ENCODE data around the gene NLGN2. TPM values are rescaled to one million over a fixed set of nuclear protein-coding genes. Genes with fewer than 3 reads are reported as not detected.
A peak's percentile ranks its signal among the peaks of the same experiment; 100 is the strongest.
"Not testable (repeated sequence)": the region's sequence is repeated elsewhere in the genome, so short reads cannot be mapped to it uniquely, and the experiment has no call there.

The NLGN2 gene
- 8.9 and 12.4 TPM in 2 replicates for polyA plus RNA-seq (2011; rRNA removed)
- 8.6 and 11.3 TPM in 2 replicates for polyA minus RNA-seq (2011; rRNA and poly(A)+ RNA removed)

DNA sequence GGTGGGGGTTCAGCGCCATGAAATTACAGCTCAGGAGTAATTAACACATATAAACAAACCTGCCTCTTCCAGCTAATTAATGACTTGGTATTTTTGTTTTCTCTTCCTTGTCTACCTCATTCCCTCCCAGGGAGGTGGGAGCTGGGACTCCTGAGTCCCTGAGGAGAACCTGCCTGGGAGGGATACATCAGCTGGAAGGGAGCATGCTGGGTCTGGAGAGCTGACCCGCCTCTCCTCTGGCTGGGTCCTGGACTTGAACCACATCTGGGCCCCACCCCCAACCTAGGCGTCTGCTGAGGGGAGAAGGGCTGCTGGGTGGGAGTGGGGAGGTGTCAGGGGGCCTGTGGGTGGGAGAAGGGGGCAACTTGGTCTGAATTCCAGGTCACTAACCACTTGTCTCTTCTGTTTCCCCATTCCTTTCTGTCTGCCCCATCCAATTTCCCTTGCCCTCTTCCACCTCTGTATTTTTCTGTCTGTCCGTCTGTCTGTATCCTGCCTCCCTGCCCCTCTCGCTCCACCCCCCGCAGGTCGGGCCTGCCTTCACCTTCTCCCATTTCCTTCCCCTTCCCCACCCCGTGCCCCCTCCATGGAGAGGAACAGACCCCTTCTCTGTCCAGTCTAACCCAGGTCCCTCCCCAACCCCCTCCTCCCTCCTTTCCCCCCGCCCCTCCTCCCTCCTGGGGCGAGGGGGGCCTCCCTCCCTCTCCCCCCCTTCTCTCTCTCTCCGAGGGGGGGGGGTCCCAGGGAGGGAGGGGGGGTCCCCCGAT lies at the start of gene NLGN2:
TSS of gene NLGN2 (plus strand) at position 361 of the 767 bp plus-strand sequence. CDS start 411 bp downstream, outside the sequence.
- DNase-seq (ENCODE audit: low read depth, low spot score), result no peak
- Histone ChIP-seq H3K27me3 (ENCODE audit: control insufficient read depth, insufficient read depth, low read length) (no peaks in the 10 kb centered on the region), H3K27ac (ENCODE audit: low read depth, low read length) (no peak within 1 kb of the TSS), H3K4me3 (ENCODE audit: low read depth, low read length) (peak within 1 kb of the TSS; percentile 86), H3K9me3 (ENCODE audit: control insufficient read depth, insufficient read depth, low read length) (no peaks in the 10 kb centered on the region; the same call in 1 of the 2 replicates)
- TF ChIP-seq, protein P1, sequence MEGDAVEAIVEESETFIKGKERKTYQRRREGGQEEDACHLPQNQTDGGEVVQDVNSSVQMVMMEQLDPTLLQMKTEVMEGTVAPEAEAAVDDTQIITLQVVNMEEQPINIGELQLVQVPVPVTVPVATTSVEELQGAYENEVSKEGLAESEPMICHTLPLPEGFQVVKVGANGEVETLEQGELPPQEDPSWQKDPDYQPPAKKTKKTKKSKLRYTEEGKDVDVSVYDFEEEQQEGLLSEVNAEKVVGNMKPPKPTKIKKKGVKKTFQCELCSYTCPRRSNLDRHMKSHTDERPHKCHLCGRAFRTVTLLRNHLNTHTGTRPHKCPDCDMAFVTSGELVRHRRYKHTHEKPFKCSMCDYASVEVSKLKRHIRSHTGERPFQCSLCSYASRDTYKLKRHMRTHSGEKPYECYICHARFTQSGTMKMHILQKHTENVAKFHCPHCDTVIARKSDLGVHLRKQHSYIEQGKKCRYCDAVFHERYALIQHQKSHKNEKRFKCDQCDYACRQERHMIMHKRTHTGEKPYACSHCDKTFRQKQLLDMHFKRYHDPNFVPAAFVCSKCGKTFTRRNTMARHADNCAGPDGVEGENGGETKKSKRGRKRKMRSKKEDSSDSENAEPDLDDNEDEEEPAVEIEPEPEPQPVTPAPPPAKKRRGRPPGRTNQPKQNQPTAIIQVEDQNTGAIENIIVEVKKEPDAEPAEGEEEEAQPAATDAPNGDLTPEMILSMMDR (IDR thresholded peaks at IDR 0.05; ENCODE audit: low read depth, low read length), result no peak
- ChIA-PET CTCF (interaction anchor here (1.7 kb wide), 1 partner anchor 153 kb away, joined by 7 read pairs; the partner anchor contains the start of gene SENP3), POLR2A (no interaction called here)

GRCh38 chr17:7361906-7362305 lies 45.7 kb upstream of the NLGN2 start:
- no peak overlapping the region for H3K27ac ChIP-seq (ENCODE audit: low read depth, low read length)
- ChIA-PET POLR2A (interaction anchor here (0.5 kb wide), 1 partner anchor 10 kb away, joined by 5 read pairs; no protein-coding TSS in a partner anchor), CTCF (interaction anchor here (0.8 to 1.2 kb wide), 2 partner anchors 75 to 199 kb away, joined by 3 to 10 read pairs; no protein-coding TSS in a partner anchor)
- H3K27me3 ChIP-seq (ENCODE audit: control insufficient read depth, insufficient read depth, low read length), result no peaks in the 10 kb centered on the region
- TF ChIP-seq, protein P1 (IDR thresholded peaks at IDR 0.05; ENCODE audit: low read depth, low read length), result no peak
- H3K9me3 ChIP-seq (ENCODE audit: control insufficient read depth, insufficient read depth, low read length), result no peaks in the 10 kb centered on the region
- DNase-seq (ENCODE audit: low read depth, low spot score), result no peak
- H3K4me3 ChIP-seq (ENCODE audit: low read depth, low read length), result no peak overlapping the region

DNA sequence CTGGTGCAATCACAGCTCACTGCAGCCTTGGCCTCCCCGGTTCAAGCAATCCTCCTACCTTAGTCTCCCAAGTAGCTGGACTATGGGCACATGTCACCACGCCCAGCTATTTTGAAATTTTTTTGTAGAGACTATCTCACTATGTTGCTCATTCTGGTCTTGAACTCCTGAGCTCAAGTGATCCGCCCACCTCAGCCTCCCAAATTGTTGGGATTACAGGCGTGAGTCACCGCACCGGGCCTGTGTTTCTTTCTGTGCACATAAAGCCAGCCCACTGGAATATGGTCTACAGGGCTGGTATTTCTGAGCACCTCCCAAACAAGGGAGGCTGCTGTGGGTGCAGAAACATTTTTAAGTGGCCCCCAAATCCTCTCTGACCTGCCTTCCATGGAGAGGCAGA lies 44.3 kb upstream of the NLGN2 start:
- TF ChIP-seq, protein P1 (IDR thresholded peaks at IDR 0.05; ENCODE audit: low read depth, low read length), result no peak
- ChIA-PET POLR2A (interaction anchor here (0.6 to 0.8 kb wide), 3 partner anchors 12 to 121 kb away, joined by 3 to 5 read pairs (median 4); no protein-coding TSS in a partner anchor), CTCF (interaction anchor here (0.5 kb wide), 1 partner anchor 22 kb away, joined by 5 read pairs; no protein-coding TSS in a partner anchor)
- Histone ChIP-seq H3K9me3 (ENCODE audit: control insufficient read depth, insufficient read depth, low read length) (no peaks in the 10 kb centered on the region), H3K27ac (ENCODE audit: low read depth, low read length) (no peak overlapping the region), H3K27me3 (ENCODE audit: control insufficient read depth, insufficient read depth, low read length) (peaks cover 2% of the 10 kb centered on the region), H3K4me3 (ENCODE audit: low read depth, low read length) (no peak overlapping the region)
- DNase-seq (ENCODE audit: low read depth, low spot score), result no peak

DNA sequence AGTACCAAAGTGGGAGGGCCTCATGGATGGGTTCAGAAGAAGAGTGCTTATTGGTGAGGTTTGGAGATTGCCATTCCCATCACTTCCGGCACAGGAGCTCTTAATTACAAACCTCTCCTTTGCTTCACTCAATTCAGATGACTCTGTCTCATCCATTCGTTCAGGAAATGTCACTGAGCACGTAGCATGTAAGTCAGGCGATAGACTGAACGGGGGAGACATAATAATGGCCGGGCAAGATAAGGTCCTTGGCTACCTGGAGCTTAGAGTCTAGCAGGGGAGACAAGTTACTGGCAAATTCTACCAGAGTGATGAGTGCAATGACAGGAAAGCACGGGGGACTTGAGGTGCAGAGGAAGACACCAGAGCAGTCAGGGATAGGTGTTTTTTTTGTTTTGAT lies 41.7 kb upstream of the NLGN2 start:
- CTCF ChIA-PET, result interaction anchor here (0.6 kb wide), 1 partner anchor 346 kb away, joined by 3 read pairs; no protein-coding TSS in a partner anchor
- H3K4me3 ChIP-seq (ENCODE audit: low read depth, low read length); H3K27ac ChIP-seq (ENCODE audit: low read depth, low read length); H3K9me3 ChIP-seq (ENCODE audit: control insufficient read depth, insufficient read depth, low read length); POLR2A ChIA-PET; DNase-seq (ENCODE audit: low read depth, low spot score): not testable (repeated sequence)
- H3K27me3 ChIP-seq (ENCODE audit: control insufficient read depth, insufficient read depth, low read length), result peaks cover 14% of the 10 kb centered on the region

GRCh38 chr17:7367083-7367482 lies 40.6 kb upstream of the NLGN2 start:
- Histone ChIP-seq H3K27ac (ENCODE audit: low read depth, low read length) (no peak overlapping the region), H3K9me3 (ENCODE audit: control insufficient read depth, insufficient read depth, low read length) (no peaks in the 10 kb centered on the region), H3K27me3 (ENCODE audit: control insufficient read depth, insufficient read depth, low read length) (peaks cover 14% of the 10 kb centered on the region), H3K4me3 (ENCODE audit: low read depth, low read length) (no peak overlapping the region)
- CTCF ChIA-PET, result no interaction called here
- DNase-seq (ENCODE audit: low read depth, low spot score), result no peak
- TF ChIP-seq, protein P1 (IDR thresholded peaks at IDR 0.05; ENCODE audit: low read depth, low read length), result no peak
- POLR2A ChIA-PET, result no interaction called here

Data from AG04450 (cell line).